HuH-7.5 (cell line): ENCODE data around the gene FKTN.
"Not testable (repeated sequence)": the region's sequence is repeated elsewhere in the genome, so short reads cannot be mapped to it uniquely, and the experiment has no call there.

Source experiments
- DNase-seq: peaks from one replicate; pipeline ENCODE4 v3.0.0; 2011; ENCODE audit warnings: low spot score

Gene FKTN

DNA sequence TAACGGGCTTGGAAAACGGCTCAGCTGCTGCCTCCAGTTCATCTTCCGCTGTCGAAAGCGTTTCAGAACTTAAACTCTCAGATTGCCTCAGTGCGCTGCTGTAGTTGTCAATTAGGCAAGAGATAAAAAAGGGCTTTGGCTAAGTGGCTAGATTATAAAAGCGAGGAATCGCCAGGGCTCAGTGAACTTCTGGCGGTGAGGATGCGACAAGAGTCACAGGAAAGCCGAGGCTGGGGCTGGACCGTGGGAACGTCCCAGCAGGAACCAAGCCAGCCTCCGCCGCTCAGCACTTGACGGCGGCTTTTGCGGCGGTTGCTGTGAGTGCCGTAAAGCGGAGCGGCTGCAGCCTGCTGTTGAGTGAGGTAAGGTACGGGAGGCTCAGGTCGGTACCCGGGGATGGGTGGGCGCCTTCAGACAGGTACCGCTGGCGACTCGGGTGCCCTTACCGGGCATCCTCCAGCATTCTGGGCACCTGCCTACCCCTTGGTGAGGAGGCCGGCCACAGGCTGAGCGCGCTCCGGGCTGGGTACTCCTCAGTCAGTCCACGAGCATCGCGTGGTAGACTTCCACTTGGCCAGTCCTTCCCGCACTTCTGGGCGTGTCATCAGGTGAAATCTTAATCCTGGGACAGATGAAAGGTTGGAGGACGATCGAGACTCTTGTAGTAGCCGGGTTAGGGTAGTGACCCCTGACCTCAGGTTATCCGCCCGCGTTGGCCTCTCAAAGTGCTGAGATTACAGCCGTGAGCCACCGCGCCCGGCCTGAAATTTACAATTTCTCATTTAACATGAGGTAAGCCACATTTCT is at the start of gene FKTN:
TSS of gene FKTN (plus strand) at position 328 of the 807 bp plus-strand sequence. CDS start 16,902 bp downstream, outside the sequence.
- peak; percentile 71 for DNase-seq

DNA sequence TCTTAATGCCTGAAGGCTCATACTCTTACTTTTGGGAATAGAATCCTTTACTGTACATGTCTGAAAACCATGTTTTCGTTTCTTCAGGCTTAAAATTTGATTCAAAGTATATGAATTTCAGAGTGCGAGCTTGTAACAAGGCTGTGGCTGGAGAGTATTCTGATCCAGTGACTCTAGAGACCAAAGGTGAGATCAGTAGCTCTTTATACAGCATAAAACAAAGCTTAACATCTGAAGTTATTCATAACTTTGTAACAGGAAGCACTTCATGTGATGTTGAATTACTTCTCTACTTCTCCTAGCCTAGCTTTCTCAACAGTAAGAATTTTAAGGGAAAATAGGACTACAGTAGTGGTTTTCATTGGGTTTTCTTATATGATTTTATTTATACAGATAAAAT is 49.4 kb upstream of the FKTN start:
- no peak for DNase-seq

DNA sequence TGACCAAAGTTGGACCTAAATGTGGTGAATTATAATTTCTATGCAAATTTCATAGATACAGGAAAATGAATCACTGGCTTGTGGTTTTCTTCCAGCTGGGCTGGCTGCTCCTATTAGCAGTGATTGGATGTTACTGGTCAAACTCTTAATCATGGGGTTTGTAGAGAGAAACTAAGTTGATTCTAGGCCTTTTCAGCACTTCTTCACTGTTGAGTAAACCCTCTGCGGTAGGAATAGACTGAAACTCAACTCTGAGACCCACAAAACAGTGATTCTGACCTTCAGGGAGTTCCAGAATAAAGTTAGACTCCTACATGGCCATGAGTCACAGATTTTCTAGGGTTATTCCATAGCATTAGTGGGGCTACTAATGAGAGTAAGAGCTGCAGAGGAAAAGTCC is 47.9 kb upstream of the FKTN start:
- DNase-seq = no peak

DNA sequence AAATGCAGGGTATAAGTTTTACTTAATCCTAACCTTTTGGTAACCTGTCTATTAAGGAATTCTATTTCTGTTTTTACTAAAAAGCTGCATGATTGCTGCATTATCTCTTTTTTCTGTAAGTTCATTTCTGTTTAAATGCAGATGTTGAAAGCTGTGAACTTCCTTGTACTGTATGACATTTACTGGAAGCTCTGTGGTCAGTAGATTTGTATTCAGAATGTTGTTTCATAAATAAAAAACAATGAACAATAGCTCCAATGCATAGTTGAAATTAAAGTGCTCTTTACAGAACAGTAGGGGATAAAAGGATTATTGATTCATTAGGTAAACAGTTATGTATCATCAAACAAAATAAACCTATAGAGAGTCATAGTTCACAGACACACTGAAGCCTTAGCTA is 46.5 kb upstream of the FKTN start:
- no peak for DNase-seq

DNA sequence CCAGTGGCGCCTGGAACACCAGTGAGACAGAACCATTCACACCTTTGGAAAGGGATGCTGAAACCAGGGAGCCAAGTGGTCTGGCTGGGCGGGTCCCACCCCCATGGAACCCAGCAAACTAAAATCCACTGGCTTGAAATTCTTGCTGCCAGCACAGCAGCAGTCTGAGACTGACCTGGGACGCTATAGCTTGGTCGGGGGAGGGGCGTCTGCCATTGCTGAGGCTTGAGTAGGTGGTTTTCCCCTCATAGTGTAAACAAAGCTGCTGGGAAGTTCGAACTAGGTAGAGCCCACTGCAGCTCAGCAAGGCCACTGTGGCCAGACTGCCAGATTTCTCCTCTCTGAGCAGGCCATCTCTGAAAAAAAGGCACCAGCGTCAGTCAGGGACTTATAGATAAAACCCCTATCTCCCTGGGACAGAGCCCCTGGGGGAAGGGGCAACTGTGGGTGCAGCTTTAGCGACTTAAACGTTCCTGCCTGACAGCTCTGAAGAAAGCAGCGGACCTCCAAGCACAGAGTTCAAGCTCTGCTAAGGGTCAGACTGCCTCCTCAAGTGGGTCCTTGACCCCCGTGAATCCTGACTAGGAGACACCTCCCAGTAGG is 42.0 kb upstream of the FKTN start:
- no peak for DNase-seq

DNA sequence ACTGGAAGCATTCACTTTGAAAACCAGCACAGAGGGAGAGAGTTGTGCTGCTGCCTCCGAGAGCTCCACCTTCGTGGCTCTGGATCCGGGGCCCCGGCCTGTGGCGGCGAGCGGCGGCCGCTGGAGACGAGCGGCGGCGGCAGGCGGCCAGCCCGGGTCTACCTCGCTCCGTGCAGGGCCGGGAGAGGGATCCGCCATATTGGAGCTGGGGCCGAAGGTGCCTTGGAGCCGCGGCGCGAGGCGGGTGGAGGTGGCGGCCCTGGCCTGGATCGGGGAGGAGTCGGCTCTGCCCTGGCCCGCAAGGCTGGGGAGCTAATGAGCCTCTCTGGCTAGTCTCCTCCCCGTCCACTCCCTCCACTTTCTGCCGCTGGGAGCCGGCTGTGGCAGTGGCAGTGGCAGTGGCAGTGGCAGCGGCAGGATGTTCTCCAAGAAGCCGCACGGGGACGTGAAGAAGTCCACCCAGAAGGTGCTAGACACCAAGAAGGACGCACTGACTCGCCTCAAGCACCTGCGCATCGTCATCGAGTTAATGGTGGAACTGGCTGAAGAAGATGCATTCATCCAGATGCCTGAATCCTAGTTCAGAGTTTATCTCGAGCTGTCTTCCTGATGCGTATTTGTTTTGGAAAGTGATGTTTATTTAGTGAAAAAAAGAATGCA is 38.1 kb upstream of the FKTN start:
- not testable (repeated sequence) for DNase-seq

DNA sequence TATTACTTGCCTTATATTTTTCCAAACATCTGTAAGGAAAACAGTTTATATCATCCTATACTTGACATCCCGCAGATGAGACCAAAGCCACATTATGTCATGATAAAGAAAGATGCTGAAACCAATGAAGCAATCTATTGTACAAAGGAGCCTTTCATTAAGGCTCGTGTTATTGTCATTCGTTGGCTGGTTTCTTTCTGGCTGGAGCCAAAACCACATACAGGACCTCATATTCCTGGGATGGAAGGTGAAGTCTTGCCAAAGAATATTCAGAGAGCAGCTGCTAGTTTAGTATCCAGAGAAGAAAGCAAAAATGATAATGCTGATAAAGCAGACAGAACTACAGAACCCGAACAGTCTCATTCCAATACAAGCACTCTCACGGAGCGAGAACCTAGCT is 36.9 kb upstream of the FKTN start:
- DNase-seq = not testable (repeated sequence)

DNA sequence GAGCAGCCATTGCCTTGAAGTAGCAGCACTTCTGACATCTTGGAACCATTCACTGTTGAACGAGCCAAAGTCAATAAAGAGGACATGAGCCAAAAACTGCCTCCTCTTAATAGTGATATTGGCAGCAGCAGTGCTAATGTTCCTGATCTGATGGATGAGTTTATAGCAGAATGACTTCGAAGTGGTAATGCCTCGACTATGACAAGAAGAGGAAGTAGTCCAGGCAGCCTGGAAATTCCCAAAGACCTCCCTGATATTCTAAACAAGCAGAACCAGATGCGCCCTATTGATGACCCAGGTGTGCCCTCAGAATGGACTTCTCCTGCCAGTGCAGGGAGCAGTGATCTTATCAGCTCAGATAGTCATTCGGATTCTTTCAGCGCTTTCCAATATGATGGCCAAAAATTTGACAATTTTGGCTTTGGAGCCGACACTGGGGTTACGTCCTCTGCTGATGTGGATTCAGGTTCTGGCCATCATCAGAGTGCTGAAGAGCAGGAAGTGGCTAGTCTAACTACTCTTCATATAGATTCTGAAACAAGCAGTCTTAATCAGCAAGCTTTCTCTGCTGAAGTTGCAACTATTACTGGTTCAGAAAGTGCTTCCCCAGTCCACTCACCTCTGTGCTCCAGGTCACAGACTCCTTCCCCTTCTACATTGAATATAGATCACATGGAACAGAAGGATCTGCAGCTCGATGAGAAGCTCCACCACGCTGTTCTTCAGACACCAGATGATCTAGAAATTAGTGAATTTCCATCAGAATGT is 35.1 kb upstream of the FKTN start:
- DNase-seq = not testable (repeated sequence)

DNA sequence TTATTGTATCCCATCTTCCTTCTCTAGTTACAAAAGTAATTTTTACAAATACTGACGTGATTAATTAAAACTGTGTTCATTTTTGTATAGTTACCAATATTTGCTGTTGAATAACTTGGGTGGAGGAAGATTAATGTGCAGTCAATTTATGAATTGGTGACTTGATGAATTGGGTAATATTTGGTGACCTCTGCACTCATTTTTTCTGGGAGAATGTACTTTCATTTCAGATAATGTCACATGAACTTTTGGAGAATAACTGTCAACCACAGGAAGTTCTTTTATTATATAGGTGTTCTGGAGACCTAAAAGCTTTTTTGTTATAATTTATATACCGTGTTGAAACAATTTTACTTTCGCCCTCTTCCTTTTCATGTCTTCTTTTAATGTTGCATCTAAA is 26.4 kb upstream of the FKTN start:
- DNase-seq = no peak

DNA sequence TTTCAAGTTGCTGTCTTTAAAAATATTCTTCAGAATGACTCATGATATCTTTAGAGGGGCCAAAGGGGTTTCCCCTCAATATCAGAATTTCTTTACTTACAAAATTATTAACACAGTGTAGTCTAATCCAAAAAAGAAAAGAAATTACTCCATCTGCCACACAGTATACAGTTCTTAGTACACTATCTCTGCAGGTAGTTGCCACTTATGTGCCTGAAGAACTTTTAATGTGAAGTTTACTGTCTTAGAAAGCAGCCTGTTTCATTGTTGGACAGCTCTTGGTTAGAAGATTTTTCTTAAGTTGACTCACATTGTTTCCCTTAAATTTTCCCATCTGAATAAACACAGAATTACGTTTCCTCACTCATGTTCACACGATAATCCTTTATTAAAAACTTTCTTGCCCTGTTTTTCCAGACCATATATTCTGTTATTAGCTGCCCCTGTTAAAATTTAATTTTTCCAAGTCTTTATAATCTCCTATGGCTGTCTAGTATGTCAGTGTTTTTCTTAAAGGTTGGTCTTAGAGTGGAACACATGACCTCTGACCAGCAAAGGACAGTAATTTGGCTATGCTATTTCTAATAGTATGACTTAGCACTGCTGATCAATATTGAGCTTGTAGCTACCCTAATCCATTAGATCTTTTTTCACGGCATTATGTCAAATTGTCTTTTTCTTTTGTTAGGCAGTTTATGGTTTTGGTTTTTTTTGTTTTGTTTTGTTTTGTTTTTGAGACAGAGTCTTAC is 21.8 kb upstream of the FKTN start:
- no peak for DNase-seq

DNA sequence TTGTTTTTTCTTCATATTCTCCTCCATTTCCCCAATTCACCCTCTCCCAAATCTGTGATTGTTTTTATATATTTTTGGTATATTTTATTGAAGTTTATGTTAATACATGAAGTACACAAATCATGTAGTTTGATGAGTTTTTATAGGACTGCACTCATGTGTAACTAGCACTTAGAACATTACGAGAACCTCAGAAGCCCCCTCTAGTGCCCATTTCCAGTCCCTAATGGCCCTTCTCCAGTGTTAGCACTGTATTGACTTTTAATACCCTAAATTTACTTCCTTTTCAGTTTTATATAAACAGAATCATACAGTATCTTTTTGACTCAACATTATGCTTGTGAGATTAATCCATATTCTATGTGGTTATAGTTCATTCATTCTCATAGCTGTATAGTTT is 18.5 kb upstream of the FKTN start:
- no peak for DNase-seq

DNA sequence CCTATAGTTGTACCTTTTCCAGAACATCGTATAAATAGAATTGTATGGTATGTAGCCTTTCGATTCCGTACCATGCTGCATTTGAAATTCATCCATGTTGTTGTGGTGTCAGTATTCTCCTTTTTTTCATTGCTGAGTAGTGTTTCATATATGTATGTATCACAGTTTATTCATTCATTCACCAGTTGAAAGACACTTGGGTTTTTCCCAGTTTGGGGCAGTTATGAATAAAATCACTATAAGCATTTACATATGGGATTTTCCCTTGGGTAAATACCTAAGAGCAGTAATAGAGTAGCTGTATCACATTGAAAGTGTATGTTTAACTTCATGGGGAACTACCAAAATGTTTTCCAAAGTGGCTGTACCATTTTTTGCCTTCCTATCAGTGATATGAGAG is 16.1 kb upstream of the FKTN start:
- DNase-seq = no peak

DNA sequence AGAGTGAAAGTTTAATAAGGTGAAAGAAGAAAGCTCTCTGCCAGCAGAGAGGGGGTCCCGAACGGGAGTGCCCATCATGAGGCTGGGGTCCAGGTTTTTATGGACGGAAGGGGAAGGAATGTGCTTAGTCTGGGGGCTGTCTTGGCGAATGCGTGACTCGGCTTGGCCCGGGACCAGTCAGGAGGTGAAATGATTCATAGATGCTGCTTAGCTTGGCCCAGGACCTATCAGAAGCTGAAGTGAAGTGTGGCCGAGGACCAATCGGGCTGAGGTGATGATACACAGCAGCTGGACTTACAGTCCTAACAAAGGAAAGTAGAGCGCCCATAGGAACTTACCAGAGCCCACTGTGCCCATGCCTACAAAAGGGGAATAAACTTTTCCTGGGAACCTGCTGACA is 3.9 kb upstream of the FKTN start:
- DNase-seq = no peak

DNA sequence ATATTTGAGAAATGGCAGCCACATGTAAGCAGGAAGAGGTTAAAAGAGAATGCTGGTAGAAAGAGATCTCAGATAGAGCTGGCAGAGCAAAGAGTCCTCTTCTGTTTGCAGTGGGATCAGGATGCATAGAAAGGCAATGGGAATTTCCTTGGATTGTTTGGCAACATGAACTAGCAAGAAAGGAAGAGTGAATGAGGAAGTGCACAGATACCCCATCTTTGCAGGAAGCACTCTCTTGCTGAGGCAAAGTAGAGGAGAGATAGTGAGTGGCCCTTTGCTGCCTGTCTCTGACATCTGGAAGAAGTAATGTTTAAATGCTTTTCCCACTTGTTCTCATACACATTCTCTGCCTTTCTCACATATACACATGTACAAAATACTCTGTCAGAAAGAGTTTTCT is 14.5 kb downstream of the FKTN start:
- DNase-seq = no peak

DNA sequence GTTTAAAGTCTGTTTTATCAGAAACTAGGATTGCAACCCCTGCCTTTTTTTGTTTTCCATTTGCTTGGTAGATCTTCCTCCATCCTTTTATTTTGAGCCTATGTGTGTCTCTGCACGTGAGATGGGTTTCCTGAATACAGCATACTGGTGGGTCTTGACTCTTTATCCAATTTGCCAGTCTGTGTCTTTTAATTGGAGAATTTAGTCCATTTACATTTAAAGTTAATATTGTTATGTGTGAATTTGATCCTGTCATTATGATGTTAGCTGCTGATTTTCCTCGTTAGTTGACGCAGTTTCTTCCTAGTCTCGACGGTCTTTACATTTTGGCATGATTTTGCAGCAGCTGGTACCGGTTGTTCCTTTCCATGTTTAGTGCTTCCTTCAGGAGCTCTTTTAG is 22.0 kb downstream of the FKTN start:
- not testable (repeated sequence) for DNase-seq

DNA sequence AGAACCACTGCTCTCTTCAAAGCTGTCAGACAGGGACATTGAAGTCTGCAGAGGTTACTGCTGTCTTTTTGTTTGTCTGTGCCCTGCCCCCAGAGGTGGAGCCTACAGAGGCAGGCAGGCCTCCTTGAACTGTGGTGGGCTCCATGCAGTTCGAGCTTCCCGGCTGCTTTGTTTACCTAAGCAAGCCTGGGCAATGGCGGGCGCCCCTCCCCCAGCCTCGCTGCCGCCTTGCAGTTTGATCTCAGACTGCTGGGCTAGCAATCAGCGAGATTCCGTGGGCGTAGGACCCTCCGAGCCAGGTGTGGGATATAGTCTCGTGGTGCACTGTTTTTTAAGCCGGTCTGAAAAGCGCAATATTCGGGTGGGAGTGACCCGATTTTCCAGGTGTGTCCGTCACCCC is 23.6 kb downstream of the FKTN start:
- not testable (repeated sequence) for DNase-seq

DNA sequence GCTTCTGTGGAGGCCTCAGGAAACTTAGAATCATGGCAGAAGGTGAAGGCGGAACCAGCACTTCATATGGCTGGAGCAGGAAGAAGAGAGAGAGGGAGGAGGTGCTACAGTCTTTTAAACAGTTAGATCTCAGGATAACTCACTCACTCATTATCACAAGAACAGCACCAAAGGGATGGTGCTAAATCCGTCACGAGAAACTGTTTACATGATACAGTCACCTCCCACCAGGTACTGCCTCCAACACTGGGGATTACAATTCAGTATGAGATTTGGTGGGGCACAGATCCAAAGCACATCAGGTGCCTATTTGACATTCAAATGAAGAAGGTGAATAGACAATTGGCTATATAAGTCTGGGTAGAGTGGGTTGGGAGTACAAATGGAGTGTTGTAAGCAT is 35.2 kb downstream of the FKTN start:
- no peak for DNase-seq

DNA sequence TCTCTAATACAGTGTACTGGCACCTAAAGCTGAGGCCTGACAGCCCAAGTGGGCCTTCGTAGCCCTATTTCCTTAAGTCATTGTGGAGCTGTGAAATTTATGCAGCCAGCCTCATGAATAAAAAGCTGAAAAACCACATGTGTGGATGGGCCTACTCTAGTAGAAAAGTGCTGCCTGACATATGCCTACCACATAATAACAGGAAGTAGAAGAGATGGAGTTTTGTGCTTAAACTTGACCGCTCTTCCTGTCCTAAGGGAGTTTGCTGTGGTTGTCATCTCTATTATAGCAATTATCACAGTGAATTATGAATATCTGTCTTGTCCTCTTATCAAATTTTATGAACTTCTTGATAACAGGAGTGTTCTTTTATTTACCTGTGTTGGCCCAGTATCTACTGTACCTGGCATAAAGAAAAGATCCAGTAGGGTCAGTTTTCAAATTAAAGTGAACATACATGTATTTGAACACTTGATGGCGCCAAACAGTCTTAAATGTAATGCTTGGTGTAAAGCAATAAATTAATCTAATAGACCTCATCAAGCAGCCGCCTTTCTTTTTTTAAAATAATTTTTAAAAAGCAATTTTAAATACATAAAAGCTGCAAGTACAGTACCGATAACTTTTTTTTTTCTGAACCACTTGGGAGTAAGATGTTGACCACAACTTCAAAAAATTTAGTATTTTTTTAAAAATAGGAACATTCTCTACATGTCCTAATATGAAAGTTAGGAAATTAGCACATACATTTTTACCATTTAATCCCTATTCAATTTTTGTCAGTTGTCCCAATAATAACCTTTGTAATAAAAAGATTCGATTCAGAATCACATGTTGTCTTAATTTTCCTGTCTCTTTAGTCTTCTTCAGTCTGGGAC is 51.0 kb downstream of the FKTN start:
- peak; percentile 22 for DNase-seq

DNA sequence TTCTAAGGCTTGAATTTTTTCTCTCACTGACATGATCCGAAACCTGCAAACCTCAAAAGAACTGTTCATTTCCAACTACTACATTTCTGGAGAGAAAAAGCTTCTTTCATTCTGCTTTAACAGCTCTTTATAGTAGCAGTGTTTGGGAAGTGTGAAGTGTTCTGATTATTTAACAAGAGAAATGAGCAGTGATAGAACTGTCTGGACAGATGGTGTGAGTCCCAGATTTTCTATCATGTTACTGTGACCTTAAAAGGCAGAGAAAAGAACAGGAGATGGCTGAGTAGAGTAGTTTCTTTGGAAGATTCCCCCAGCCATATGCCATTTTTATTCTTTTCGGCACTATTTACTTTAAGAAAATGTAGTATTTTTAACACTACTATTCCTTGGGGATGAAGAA is 63.1 kb downstream of the FKTN start:
- DNase-seq = no peak

DNA sequence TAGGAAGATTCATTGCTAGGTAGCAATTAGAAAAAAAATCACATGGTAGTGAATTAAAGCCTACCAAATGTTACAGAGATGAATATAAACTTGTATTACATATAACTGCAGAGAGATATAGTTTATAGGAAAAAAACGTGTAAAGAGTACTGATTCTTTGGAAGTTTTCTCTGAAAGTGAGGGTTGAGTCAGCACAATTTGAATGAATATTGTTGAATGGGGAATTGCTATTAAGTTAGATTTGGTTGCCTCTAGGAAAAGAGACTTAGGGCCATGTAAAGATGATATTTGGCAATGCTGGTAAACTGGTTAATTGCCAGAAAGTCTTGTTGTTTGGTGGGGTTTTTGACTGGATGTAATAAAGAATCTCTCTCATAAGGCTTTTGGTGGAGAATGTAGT is 67.2 kb downstream of the FKTN start:
- DNase-seq = no peak

DNA sequence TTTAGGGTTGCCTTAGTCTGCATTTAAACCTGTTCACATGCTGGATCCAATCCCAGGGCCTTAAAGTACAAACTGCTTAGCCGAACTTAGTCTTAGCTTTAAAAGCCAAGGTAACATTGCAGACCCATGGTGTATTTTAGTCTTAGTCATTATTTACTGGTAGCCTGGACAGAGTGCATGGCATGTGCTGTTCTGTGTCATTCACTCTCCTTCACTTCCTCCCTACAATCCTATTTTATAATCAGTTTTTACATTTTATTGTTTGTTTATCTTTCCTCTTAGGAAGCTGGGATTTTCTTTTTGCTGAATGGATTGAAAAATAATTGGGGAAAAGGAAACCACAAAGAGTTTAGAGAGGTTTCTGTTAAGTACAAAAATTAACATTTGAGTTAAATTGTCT is 74.9 kb downstream of the FKTN start:
- DNase-seq = no peak
